ENCODE data around the gene PPP1R7. TPM values are rescaled to one million over a fixed set of nuclear protein-coding genes. Genes with fewer than 3 reads are reported as not detected.

The PPP1R7 gene
- total and polyA plus RNA-seq, 4 donors, result 18.0 to 45.8 (median 29.0) TPM

DNA sequence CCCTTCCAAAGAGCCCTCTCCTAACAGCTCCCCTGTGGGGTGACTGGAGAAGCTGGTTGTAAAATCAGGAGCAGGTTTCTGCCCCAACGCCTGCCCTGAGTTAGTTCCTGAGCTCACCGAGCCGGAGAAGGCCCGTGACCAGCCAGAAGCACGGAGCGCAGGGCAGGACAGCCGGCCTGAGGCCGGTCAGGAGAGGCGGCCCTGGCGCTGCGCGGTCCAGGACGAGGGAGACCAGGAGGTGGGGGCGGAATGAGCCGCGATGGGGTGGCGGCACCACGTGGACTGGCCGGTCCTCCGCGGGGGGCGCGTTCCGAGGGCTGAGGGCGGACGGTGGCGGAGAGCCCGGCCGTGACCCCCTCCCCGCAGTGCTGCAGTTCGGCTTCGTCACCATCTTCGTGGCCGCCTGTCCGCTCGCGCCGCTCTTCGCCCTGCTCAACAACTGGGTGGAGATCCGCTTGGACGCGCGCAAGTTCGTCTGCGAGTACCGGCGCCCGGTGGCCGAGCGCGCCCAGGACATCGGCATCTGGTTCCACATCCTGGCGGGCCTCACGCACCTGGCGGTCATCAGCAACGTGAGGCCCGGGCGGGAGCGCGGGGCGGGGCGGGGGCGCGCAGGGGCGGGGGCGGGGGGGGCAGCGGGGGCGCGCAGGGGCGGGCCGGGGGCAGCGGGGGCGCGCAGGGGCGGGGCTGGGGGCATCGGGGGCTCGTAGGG lies 67.2 kb downstream of the PPP1R7 start:
- Histone ChIP-seq H3K27me3 (ENCODE audit: control insufficient read depth in 4 of 4, insufficient read depth in 4 of 4, low read length in 3 of 4) (no peaks in the 10 kb centered on the region), H3K9ac (ENCODE audit: low read depth in 1 of 2, low read length in 2 of 2) (peak overlapping the region in 1 of 2 donors; percentile 47), H3K4me1 (ENCODE audit: control insufficient read depth in 4 of 4, insufficient read depth in 4 of 4, low read length in 3 of 4) (peaks cover 0 to 13% (median 6%) of the 10 kb centered on the region in 4 donors), H3K27ac (ENCODE audit: low read depth in 1 of 2, low read length in 2 of 2) (peak overlapping the region; percentile 83 to 85), H3K9me3 (ENCODE audit: control insufficient read depth in 4 of 4, low read length in 3 of 4) (no peaks in the 10 kb centered on the region), H3K4me3 (ENCODE audit: low read depth in 1 of 3, low read length in 3 of 3) (peak overlapping the region in 2 of 3 donors; percentile 28 to 52), H3K36me3 (ENCODE audit: control insufficient read depth in 4 of 4, insufficient read depth in 3 of 4, low read depth in 1 of 4, low read length in 3 of 4) (no peaks in the 10 kb centered on the region)
- TF ChIP-seq YY1 (IDR thresholded peaks at IDR 0.05), result no peak
- TF ChIP-seq, protein P1, sequence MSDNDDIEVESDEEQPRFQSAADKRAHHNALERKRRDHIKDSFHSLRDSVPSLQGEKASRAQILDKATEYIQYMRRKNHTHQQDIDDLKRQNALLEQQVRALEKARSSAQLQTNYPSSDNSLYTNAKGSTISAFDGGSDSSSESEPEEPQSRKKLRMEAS (IDR thresholded peaks at IDR 0.05), result no peak
- no peak for TF ChIP-seq EGR1 (IDR thresholded peaks at IDR 0.05; ENCODE audit: low read depth in 2 of 2)
- no peak for TF ChIP-seq HNF4G (IDR thresholded peaks at IDR 0.05)
- TF ChIP-seq NR2F2 (IDR thresholded peaks at IDR 0.05), result no peak
- TF ChIP-seq RAD21 (IDR thresholded peaks at IDR 0.05), result no peak
- no peak for TF ChIP-seq FOXA1 (IDR thresholded peaks at IDR 0.05)
- TF ChIP-seq FOXA2 (IDR thresholded peaks at IDR 0.05), result no peak
- no peak for TF ChIP-seq JUND (IDR thresholded peaks at IDR 0.05)
- no peak for TF ChIP-seq TAF1 (conservative IDR thresholded peaks at IDR 0.05)
- no peak for TF ChIP-seq SP1 (IDR thresholded peaks at IDR 0.05)
- TF ChIP-seq, protein P2, sequence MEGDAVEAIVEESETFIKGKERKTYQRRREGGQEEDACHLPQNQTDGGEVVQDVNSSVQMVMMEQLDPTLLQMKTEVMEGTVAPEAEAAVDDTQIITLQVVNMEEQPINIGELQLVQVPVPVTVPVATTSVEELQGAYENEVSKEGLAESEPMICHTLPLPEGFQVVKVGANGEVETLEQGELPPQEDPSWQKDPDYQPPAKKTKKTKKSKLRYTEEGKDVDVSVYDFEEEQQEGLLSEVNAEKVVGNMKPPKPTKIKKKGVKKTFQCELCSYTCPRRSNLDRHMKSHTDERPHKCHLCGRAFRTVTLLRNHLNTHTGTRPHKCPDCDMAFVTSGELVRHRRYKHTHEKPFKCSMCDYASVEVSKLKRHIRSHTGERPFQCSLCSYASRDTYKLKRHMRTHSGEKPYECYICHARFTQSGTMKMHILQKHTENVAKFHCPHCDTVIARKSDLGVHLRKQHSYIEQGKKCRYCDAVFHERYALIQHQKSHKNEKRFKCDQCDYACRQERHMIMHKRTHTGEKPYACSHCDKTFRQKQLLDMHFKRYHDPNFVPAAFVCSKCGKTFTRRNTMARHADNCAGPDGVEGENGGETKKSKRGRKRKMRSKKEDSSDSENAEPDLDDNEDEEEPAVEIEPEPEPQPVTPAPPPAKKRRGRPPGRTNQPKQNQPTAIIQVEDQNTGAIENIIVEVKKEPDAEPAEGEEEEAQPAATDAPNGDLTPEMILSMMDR (IDR thresholded peaks at IDR 0.05; ENCODE audit: low read depth, low read length, missing input control), result no peak
- no peak for TF ChIP-seq GABPA (IDR thresholded peaks at IDR 0.05 in 1 of 2, conservative IDR thresholded peaks at IDR 0.05 in 1 of 2)
- no peak for TF ChIP-seq REST (IDR thresholded peaks at IDR 0.05)
- TF ChIP-seq ZBTB33 (IDR thresholded peaks at IDR 0.05), result no peak
- TF ChIP-seq ATF3 (IDR thresholded peaks at IDR 0.05), result no peak
- no peak for TF ChIP-seq HNF4A (conservative IDR thresholded peaks at IDR 0.05)
- 1% methylated on average over 65 of the region's 77 CpGs for WGBS
- peak; percentile 56 for DNase-seq (ENCODE audit: low spot score)

Data from liver (tissue), 9 donors.